Neutrophil (primary cell): Measurements from ENCODE around the gene ITGA2.

Source experiments
- H3K27ac ChIP-seq: fragments of 200-600 bp; sonication (generic); 2 replicates; pipeline ENCODE4 v1.5.1; 2016; ENCODE audit warnings: mild to moderate bottlenecking, moderate library complexity
- H3K27me3 ChIP-seq: fragments of 200-600 bp; sonication (generic); 2 replicates; pipeline ENCODE4 v1.6.0; 2016; ENCODE audit warnings: mild to moderate bottlenecking
- H3K36me3 ChIP-seq: fragments of 200-600 bp; sonication (generic); 2 replicates; pipeline ENCODE4 v1.5.1; 2017
- H3K4me1 ChIP-seq, 2 experiments: fragments of 200-600 bp in 1 of 2; sonication (generic) in 1 of 2; 1 replicate in 1 of 2; 2 replicates in 1 of 2; pipeline versions ENCODE4 v1.5.1 to v1.6.1; 2013 to 2016; ENCODE audit warnings: low read depth in 1 of 2, low read length in 1 of 2, mild to moderate bottlenecking in 1 of 2, moderate library complexity in 1 of 2; ENCODE audit not compliant: control insufficient read depth in 1 of 2, insufficient read depth in 1 of 2
- H3K4me3 ChIP-seq, 2 experiments: fragments of 200-600 bp in 1 of 2; sonication (generic) in 1 of 2; 1 replicate in 1 of 2; 2 replicates in 1 of 2; pipeline ENCODE4 v1.5.1; 2013 to 2016; ENCODE audit warnings: low read depth in 1 of 2, low read length in 1 of 2, mild to moderate bottlenecking in 1 of 2, moderate library complexity in 1 of 2
- H3K9me3 ChIP-seq: fragments of 200-600 bp; sonication (generic); 2 replicates; pipeline ENCODE4 v1.5.1; 2016
- TF ChIP-seq, protein P1 (sequence below): fragments of 200-600 bp; sonication (generic); IDR thresholded peaks from 2 replicates; pipeline ENCODE4 v1.5.1; 2016; ENCODE audit warnings: antibody characterized with exemption

ITGA2 gene

DNA sequence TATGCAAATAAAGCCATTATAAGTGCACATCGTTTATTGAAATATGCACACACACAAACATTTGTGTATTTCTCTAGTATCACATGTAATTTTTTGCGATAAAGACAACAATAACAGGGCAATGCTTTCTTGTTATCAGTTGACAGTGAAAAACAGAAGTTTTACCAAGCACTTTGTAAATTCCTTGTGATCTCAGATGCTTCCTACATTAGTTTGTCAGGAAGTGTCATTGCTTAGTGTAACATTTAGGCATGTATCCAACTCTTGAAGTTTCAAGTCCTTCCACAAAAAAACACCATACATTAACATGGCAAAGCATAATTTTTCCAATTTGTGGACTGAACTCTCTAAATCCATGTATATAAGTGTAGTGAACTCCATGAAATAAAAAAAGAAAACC lies 74.0 kb downstream of the ITGA2 start:
- no peaks in the 10 kb centered on the region for H3K27me3 ChIP-seq
- H3K36me3 ChIP-seq: no peaks in the 10 kb centered on the region
- no peak overlapping the region for H3K4me3 ChIP-seq
- no peaks in the 10 kb centered on the region for H3K4me1 ChIP-seq
- no peak overlapping the region for H3K27ac ChIP-seq
- TF ChIP-seq, protein P1, sequence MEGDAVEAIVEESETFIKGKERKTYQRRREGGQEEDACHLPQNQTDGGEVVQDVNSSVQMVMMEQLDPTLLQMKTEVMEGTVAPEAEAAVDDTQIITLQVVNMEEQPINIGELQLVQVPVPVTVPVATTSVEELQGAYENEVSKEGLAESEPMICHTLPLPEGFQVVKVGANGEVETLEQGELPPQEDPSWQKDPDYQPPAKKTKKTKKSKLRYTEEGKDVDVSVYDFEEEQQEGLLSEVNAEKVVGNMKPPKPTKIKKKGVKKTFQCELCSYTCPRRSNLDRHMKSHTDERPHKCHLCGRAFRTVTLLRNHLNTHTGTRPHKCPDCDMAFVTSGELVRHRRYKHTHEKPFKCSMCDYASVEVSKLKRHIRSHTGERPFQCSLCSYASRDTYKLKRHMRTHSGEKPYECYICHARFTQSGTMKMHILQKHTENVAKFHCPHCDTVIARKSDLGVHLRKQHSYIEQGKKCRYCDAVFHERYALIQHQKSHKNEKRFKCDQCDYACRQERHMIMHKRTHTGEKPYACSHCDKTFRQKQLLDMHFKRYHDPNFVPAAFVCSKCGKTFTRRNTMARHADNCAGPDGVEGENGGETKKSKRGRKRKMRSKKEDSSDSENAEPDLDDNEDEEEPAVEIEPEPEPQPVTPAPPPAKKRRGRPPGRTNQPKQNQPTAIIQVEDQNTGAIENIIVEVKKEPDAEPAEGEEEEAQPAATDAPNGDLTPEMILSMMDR: no peak
- no peaks in the 10 kb centered on the region for H3K9me3 ChIP-seq

- Histone ChIP-seq H3K36me3 (no peaks in the 10 kb centered on the region), H3K9me3 (no peaks in the 10 kb centered on the region), H3K27ac (no peak overlapping the region), H3K4me3 (no peak overlapping the region), H3K4me1 (no peaks in the 10 kb centered on the region), H3K27me3 (no peaks in the 10 kb centered on the region)
- TF ChIP-seq, protein P1: no peak
Measured at GRCh38 chr5:53063791-53064190, 74.6 kb downstream of the ITGA2 start.

DNA sequence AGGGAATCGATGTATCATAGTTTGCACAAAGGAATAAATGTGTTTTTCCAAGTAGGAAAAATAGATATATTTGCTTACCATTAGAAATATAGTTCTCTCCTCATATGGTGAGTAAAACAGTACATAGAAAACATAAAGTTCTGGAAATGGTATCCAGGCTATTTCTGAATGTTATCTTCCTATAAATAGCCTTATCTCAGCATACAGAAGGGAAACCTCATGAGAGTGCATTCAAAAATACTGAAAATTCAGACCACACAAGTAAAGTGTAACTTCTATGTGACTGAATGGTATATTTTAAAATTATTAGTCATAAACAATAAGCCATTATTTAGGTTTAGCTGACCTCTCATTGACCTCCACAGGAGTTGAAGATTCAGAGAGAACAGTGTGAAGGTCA lies 76.9 kb downstream of the ITGA2 start:
- no peaks in the 10 kb centered on the region for H3K9me3 ChIP-seq
- no peak overlapping the region for H3K27ac ChIP-seq
- no peaks in the 10 kb centered on the region for H3K4me1 ChIP-seq
- no peaks in the 10 kb centered on the region for H3K36me3 ChIP-seq
- TF ChIP-seq, protein P1: no peak
- no peaks in the 10 kb centered on the region for H3K27me3 ChIP-seq
- H3K4me3 ChIP-seq: no peak overlapping the region

DNA sequence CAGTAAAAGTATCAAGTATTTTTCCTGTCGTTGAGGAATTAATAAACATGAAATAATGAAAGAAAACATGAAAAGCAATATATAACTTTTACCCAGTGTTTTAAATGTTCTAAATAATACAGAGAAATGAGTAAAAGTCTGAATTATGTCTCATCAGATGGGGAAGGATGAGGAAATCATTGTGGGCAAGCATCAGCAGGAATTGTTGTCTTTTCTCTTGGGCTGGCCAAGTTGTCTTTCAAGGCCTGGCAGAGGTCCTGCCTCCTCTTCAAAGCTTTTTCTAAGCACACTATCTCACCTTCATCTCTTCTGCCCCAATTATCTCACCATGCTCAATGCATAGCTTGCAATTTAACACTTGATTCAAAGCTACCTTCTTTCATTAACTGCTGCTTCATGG lies 78.5 kb downstream of the ITGA2 start:
- no peak overlapping the region for H3K27ac ChIP-seq
- TF ChIP-seq, protein P1: no peak
- no peaks in the 10 kb centered on the region for H3K9me3 ChIP-seq
- no peaks in the 10 kb centered on the region for H3K27me3 ChIP-seq
- no peaks in the 10 kb centered on the region for H3K4me1 ChIP-seq
- H3K36me3 ChIP-seq: no peaks in the 10 kb centered on the region
- H3K4me3 ChIP-seq: no peak overlapping the region

- TF ChIP-seq, protein P1: no peak
- H3K27me3 ChIP-seq: no peaks in the 10 kb centered on the region
- H3K27ac ChIP-seq: no peak overlapping the region
- no peaks in the 10 kb centered on the region for H3K36me3 ChIP-seq
- H3K4me1 ChIP-seq: no peaks in the 10 kb centered on the region
- no peak overlapping the region for H3K4me3 ChIP-seq
- H3K9me3 ChIP-seq: no peaks in the 10 kb centered on the region
Measured at GRCh38 chr5:53068291-53068836, 79.2 kb downstream of the ITGA2 start.

DNA sequence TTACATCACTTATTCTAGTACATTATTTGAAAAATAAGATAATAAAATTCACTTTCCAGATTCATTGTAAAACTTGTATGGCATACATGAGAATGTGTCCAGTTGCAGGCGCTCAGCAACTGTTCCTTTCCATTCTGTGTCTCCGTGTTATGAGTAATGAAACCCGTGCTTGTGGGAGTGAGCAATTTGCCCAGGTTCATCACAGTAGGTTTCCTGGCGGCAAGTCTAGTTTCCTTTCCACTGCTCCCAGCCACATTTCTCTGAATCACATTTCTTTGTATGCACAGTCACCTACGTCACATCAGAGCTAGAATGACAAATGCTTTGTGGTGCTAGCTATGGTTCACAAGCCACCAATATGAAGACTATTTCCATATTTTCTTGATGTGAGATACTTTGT lies 80.5 kb downstream of the ITGA2 start:
- H3K36me3 ChIP-seq: no peaks in the 10 kb centered on the region
- no peak overlapping the region for H3K4me3 ChIP-seq
- H3K27me3 ChIP-seq: no peaks in the 10 kb centered on the region
- H3K27ac ChIP-seq: no peak overlapping the region
- no peaks in the 10 kb centered on the region for H3K4me1 ChIP-seq
- TF ChIP-seq, protein P1: no peak
- no peaks in the 10 kb centered on the region for H3K9me3 ChIP-seq
